IMR-90 (cell line): ENCODE measurements around the gene MAN2C1. TPM values are rescaled to one million over a fixed set of nuclear protein-coding genes. Genes with fewer than 3 reads are reported as not detected.

ENCODE experiments used
- ATAC-seq: fragments of 200-7000 bp; cut with Tn5 transposase; 2 replicates; pipeline ENCODE4 v1.9.1; 2020; ENCODE audit warnings: low read depth, mild to moderate bottlenecking, moderate library complexity
- BruUV-seq: library from RNA; stranded (reverse); fragments of 400-500 nt; replicated peaks from 2 replicates; lab custom pipeline; 2021; lab: Mats Ljungman, UMichigan
- CTCF ChIA-PET: fragments of 300-600 bp; formaldehyde crosslinking; extraction: SDS; loops from one replicate; lab custom pipeline; 2021; ENCODE audit warnings: antibody characterized with exemption; lab: Yijun Ruan, JAX
- POLR2A ChIA-PET: fragments of 300-600 bp; sonication (Branson Sonifier 250); formaldehyde crosslinking; loops from one replicate; lab custom pipeline; 2022; ENCODE audit warnings: antibody characterized with exemption; ENCODE audit not compliant: unreplicated experiment; lab: Charles Lee
- DNase-seq: peaks from one replicate; pipeline ENCODE4 v3.0.0; 2013
- H2AFZ ChIP-seq: replicated peaks from 2 replicates; pipeline ENCODE3; 2013; ENCODE audit warnings: low read length, mild to moderate bottlenecking; ENCODE audit not compliant: poor library complexity
- H2AK5ac ChIP-seq: 2 replicates; pipeline ENCODE4 v1.6.1; 2013; ENCODE audit warnings: low read depth, low read length, inconsistent platforms
- H2AK9ac ChIP-seq: replicated peaks from 2 replicates; pipeline ENCODE3; 2013; ENCODE audit warnings: mild to moderate bottlenecking, low read depth, low read length, moderate library complexity; ENCODE audit not compliant: poor library complexity
- H2BK120ac ChIP-seq: 2 replicates; pipeline ENCODE4 v1.6.1; 2013; ENCODE audit warnings: low read depth, low read length, inconsistent platforms
- H2BK15ac ChIP-seq: 3 replicates; pipeline ENCODE4 v1.6.1; 2013; ENCODE audit warnings: low read depth, low read length, inconsistent platforms
- H2BK20ac ChIP-seq: 2 replicates; pipeline ENCODE4 v1.6.1; 2013; ENCODE audit warnings: low read depth, mild to moderate bottlenecking, inconsistent platforms, low read length, moderate library complexity
- H2BK5ac ChIP-seq: 2 replicates; pipeline ENCODE4 v1.6.1; 2013; ENCODE audit warnings: mild to moderate bottlenecking, low read depth, low read length, inconsistent platforms; ENCODE audit not compliant: poor library complexity, severe bottlenecking
- H3K14ac ChIP-seq: replicated peaks from 2 replicates; pipeline ENCODE4 v1.6.1; 2013; ENCODE audit warnings: low read depth, low read length, inconsistent platforms
- H3K18ac ChIP-seq: 2 replicates; pipeline ENCODE4 v1.6.1; 2013; ENCODE audit warnings: low read depth, low read length, control low read depth
- H3K23ac ChIP-seq: 2 replicates; pipeline ENCODE4 v1.6.1; 2013; ENCODE audit warnings: low read depth, low read length, inconsistent platforms
- H3K27ac ChIP-seq: 2 replicates; pipeline ENCODE4 v1.5.1; 2013; ENCODE audit warnings: mild to moderate bottlenecking, control low read depth, low read length; ENCODE audit not compliant: insufficient read depth
- H3K27me3 ChIP-seq: 2 replicates; pipeline ENCODE4 v1.6.1; 2013; ENCODE audit warnings: low read length; ENCODE audit not compliant: control insufficient read depth, insufficient read depth
- H3K36me3 ChIP-seq: 2 replicates; pipeline ENCODE4 v1.6.1; 2013; ENCODE audit warnings: low read length, mixed read lengths; ENCODE audit not compliant: control insufficient read depth, insufficient read depth
- H3K4ac ChIP-seq: 2 replicates; pipeline ENCODE4 v1.6.1; 2013; ENCODE audit warnings: low read depth, low read length, inconsistent platforms
- H3K4me1 ChIP-seq: 2 replicates; pipeline ENCODE4 v1.6.1; 2013; ENCODE audit warnings: low read length, mixed read lengths; ENCODE audit not compliant: control insufficient read depth, insufficient read depth
- H3K4me2 ChIP-seq: 2 replicates; pipeline ENCODE4 v1.6.1; 2013; ENCODE audit warnings: low read depth, mild to moderate bottlenecking, control low read depth, low read length, moderate library complexity
- H3K4me3 ChIP-seq: 2 replicates; pipeline ENCODE4 v1.5.1; 2013; ENCODE audit warnings: low read depth, mild to moderate bottlenecking, control low read depth, low read length, moderate library complexity; ENCODE audit not compliant: insufficient read depth
- H3K56ac ChIP-seq: 2 replicates; pipeline ENCODE4 v1.6.1; 2013; ENCODE audit warnings: low read length, inconsistent platforms; ENCODE audit not compliant: insufficient read depth; ENCODE audit errors: extremely low read depth
- H3K79me1 ChIP-seq, 2 experiments: 2 replicates each; pipeline ENCODE4 v1.6.1; 2013; ENCODE audit warnings: low read length in 2 of 2, inconsistent platforms in 1 of 2, low read depth in 1 of 2
- H3K9ac ChIP-seq: 2 replicates; pipeline ENCODE4 v1.6.1; 2013; ENCODE audit warnings: low read depth, low read length, control low read depth
- H3K9me1 ChIP-seq: 2 replicates; pipeline ENCODE4 v1.6.1; 2013; ENCODE audit warnings: low read length, inconsistent platforms; ENCODE audit not compliant: insufficient read depth
- H3K9me3 ChIP-seq: 2 replicates; pipeline ENCODE4 v1.6.1; 2013; ENCODE audit warnings: low read length; ENCODE audit not compliant: control insufficient read depth, insufficient read depth
- H4K20me1 ChIP-seq: 2 replicates; pipeline ENCODE4 v1.6.1; 2013; ENCODE audit warnings: low read length, inconsistent platforms; ENCODE audit not compliant: insufficient read depth
- H4K5ac ChIP-seq: 2 replicates; pipeline ENCODE4 v1.6.1; 2013; ENCODE audit warnings: mild to moderate bottlenecking, low read depth, low read length, control low read depth
- H4K8ac ChIP-seq, 2 experiments: 2 replicates each; pipeline ENCODE4 v1.6.1; 2013; ENCODE audit warnings: low read depth in 2 of 2, low read length in 2 of 2, control low read depth in 1 of 2, inconsistent platforms in 1 of 2
- H4K91ac ChIP-seq: 2 replicates; pipeline ENCODE4 v1.6.1; 2013; ENCODE audit warnings: low read depth, low read length, inconsistent platforms; ENCODE audit not compliant: insufficient read depth
- BHLHE40 ChIP-seq: fragments of 150-350 bp; IDR thresholded peaks from 2 replicates; pipeline ENCODE4 v1.6.1; 2016; ENCODE audit warnings: mild to moderate bottlenecking, low read depth, low read length
- CEBPB ChIP-seq: IDR thresholded peaks from 2 replicates; pipeline ENCODE4 v1.6.1; 2012; ENCODE audit warnings: low read depth, low read length, improper control_type of control experiment
- CHD1 ChIP-seq: IDR thresholded peaks from 2 replicates; pipeline ENCODE4 v1.6.1; 2012; ENCODE audit warnings: low read depth, low read length, improper control_type of control experiment
- FOS ChIP-seq: fragments of 150-350 bp; IDR thresholded peaks from 2 replicates; pipeline ENCODE4 v1.6.1; 2016; ENCODE audit warnings: low read depth, low read length
- MAFK ChIP-seq: IDR thresholded peaks from 2 replicates; pipeline ENCODE4 v1.6.1; 2012; ENCODE audit warnings: low read depth, low read length, improper control_type of control experiment
- MAZ ChIP-seq: IDR thresholded peaks from 2 replicates; pipeline ENCODE4 v1.6.1; 2012; ENCODE audit warnings: low read depth, mild to moderate bottlenecking, low read length, improper control_type of control experiment, moderate library complexity, borderline replicate concordance
- MXI1 ChIP-seq: IDR thresholded peaks from 2 replicates; pipeline ENCODE4 v1.6.1; 2012; ENCODE audit warnings: low read depth, mild to moderate bottlenecking, low read length, moderate library complexity, borderline replicate concordance
- NFE2L2 ChIP-seq: fragments of 150-350 bp; IDR thresholded peaks from 2 replicates; pipeline ENCODE4 v1.6.1; 2016; ENCODE audit warnings: low read depth, mild to moderate bottlenecking, low read length
- POLR2A ChIP-seq: IDR thresholded peaks from 2 replicates; pipeline ENCODE4 v1.6.1; 2012; ENCODE audit warnings: mild to moderate bottlenecking, low read depth, low read length
- RAD21 ChIP-seq: IDR thresholded peaks from 2 replicates; pipeline ENCODE4 v1.6.1; 2012; ENCODE audit warnings: low read length, improper control_type of control experiment
- RCOR1 ChIP-seq: IDR thresholded peaks from 2 replicates; pipeline ENCODE4 v1.6.1; 2012; ENCODE audit warnings: mild to moderate bottlenecking, low read length, improper control_type of control experiment; ENCODE audit not compliant: insufficient replicate concordance
- RFX5 ChIP-seq: IDR thresholded peaks from 2 replicates; pipeline ENCODE4 v1.8.0; 2012; ENCODE audit warnings: low read depth, mild to moderate bottlenecking, low read length, moderate library complexity
- SMC3 ChIP-seq: fragments of 150-350 bp; IDR thresholded peaks from 2 replicates; pipeline ENCODE4 v1.6.1; 2016; ENCODE audit warnings: low read depth, mild to moderate bottlenecking, antibody characterized with exemption, low read length, moderate library complexity
- USF2 ChIP-seq: fragments of 150-350 bp; IDR thresholded peaks from 2 replicates; pipeline ENCODE4 v1.6.1; 2017; ENCODE audit warnings: mild to moderate bottlenecking, antibody characterized with exemption, low read length, low read depth
- WGBS, 2 experiments: methylation state at CpG; one replicate each; pipeline versions ENCODE4 v1.1.5 to v1.1.7; 2013; ENCODE audit warnings: missing lambda C conversion rate in 2 of 2; ENCODE audit not compliant: insufficient read length in 1 of 2; ENCODE audit errors: extremely low coverage in 2 of 2; 5-methylcytosine and 5-hydroxymethylcytosine counted together
- dilution Hi-C: fragments of 300-500 bp; cut with HindIII; formaldehyde crosslinking; loops from one replicate; pipeline ENCODE4 v1.14.3; 2018; ENCODE audit warnings: low sequenced_read_pairs; ENCODE audit not compliant: unreplicated experiment
- in situ Hi-C: fragments of 300-500 bp; cut with MboI; formaldehyde crosslinking; loops from 3 replicates; pipeline ENCODE4 v1.14.3; 2019; ENCODE audit warnings: low sequenced_read_pairs, inconsistent platforms, mixed read lengths
- intact Hi-C: fragments of 100-400 bp; cut with micrococcal nuclease; formaldehyde crosslinking; loops from 2 replicates; pipeline ENCODE4 v1.10.0; 2022
- polyA plus RNA-seq, 3 experiments: library from polyadenylated mRNA; depleted of rRNA; stranded (reverse); fragments of >200 nt; gene quantifications; 2 replicates each; pipeline ENCODE4 v1.2.3, GENCODE V29; 2012; ENCODE audit warnings: low replicate concordance in 1 of 3
- total RNA-seq: library from RNA; depleted of rRNA; stranded (reverse); fragments of >200 nt; gene quantifications from 2 replicates; pipeline ENCODE4 v1.2.3, GENCODE V29; 2012
- TF ChIP-seq, protein P1 (sequence below): fragments of 150-350 bp; IDR thresholded peaks from 2 replicates; pipeline ENCODE4 v1.6.1; 2016; ENCODE audit warnings: low read depth, mild to moderate bottlenecking, low read length, moderate library complexity, borderline replicate concordance
- TF ChIP-seq, protein P2 (sequence below): conservative IDR thresholded peaks from 2 replicates; pipeline ENCODE4 v1.5.1; 2012; ENCODE audit warnings: mild to moderate bottlenecking, low read depth, low read length, improper control_type of control experiment

The MAN2C1 gene
- total and polyA plus RNA-seq, 2 of the 4 experiments (the other 2 are of a cell fraction), result 34.8 to 153 TPM

- Histone ChIP-seq H3K18ac (no peak overlapping the region), H4K91ac (no peak overlapping the region), H2AFZ (no peak overlapping the region), H3K14ac (no peak overlapping the region), H2BK120ac (no peak overlapping the region), H3K9me3 (no peaks in the 10 kb centered on the region), H4K5ac (no peak overlapping the region), H4K8ac (no peak overlapping the region), H3K9ac (no peak overlapping the region), H3K56ac (no peak overlapping the region), H3K4me3 (no peak overlapping the region), H2AK9ac (peak overlapping the region; percentile 5), H3K79me1 (no peaks in the 10 kb centered on the region; a peak in 1 of 4 replicates), H3K27me3 (no peaks in the 10 kb centered on the region), H2AK5ac (no peak overlapping the region), H3K4me1 (no peaks in the 10 kb centered on the region), H3K27ac (no peak overlapping the region), H3K4ac (no peak overlapping the region), H4K20me1 (no peaks in the 10 kb centered on the region), H3K9me1 (peaks cover 11% of the 10 kb centered on the region), H3K36me3 (peaks cover 52% of the 10 kb centered on the region), H3K23ac (no peak overlapping the region), H2BK15ac (no peak overlapping the region), H2BK20ac (no peak overlapping the region), H2BK5ac (no peak overlapping the region), H3K4me2 (no peak overlapping the region)
- ChIA-PET CTCF (no interaction called here), POLR2A (no interaction called here)
- no TSS peak for BruUV-seq
- no peak for ATAC-seq
- in situ Hi-C loops, result no loop called here
- WGBS, 2 experiments, result 96% methylated on average over 20 of the region's 20 CpGs; no CpG with 5 or more reads in 1 of the 2 experiments
- intact Hi-C loops, result no loop called here
- no peak for DNase-seq
- TF ChIP-seq, protein P1, sequence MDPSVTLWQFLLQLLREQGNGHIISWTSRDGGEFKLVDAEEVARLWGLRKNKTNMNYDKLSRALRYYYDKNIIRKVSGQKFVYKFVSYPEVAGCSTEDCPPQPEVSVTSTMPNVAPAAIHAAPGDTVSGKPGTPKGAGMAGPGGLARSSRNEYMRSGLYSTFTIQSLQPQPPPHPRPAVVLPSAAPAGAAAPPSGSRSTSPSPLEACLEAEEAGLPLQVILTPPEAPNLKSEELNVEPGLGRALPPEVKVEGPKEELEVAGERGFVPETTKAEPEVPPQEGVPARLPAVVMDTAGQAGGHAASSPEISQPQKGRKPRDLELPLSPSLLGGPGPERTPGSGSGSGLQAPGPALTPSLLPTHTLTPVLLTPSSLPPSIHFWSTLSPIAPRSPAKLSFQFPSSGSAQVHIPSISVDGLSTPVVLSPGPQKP, result no peak
- TF ChIP-seq RAD21 (no peak), RFX5 (no peak), CEBPB (no peak), BHLHE40 (no peak), RCOR1 (no peak), CHD1 (no peak), MXI1 (no peak), SMC3 (no peak), FOS (no peak), POLR2A (no peak), MAFK (no peak), MAZ (no peak), NFE2L2 (no peak), USF2 (no peak)
- TF ChIP-seq, protein P2, sequence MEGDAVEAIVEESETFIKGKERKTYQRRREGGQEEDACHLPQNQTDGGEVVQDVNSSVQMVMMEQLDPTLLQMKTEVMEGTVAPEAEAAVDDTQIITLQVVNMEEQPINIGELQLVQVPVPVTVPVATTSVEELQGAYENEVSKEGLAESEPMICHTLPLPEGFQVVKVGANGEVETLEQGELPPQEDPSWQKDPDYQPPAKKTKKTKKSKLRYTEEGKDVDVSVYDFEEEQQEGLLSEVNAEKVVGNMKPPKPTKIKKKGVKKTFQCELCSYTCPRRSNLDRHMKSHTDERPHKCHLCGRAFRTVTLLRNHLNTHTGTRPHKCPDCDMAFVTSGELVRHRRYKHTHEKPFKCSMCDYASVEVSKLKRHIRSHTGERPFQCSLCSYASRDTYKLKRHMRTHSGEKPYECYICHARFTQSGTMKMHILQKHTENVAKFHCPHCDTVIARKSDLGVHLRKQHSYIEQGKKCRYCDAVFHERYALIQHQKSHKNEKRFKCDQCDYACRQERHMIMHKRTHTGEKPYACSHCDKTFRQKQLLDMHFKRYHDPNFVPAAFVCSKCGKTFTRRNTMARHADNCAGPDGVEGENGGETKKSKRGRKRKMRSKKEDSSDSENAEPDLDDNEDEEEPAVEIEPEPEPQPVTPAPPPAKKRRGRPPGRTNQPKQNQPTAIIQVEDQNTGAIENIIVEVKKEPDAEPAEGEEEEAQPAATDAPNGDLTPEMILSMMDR, result no peak
- dilution Hi-C loops, result no loop called here
Measured at GRCh38 chr15:75356517-75356916, 11.9 kb downstream of the MAN2C1 start.
